H9 (cell line): ENCODE data around the gene ACOT7. TPM values are rescaled to one million over a fixed set of nuclear protein-coding genes. Genes with fewer than 3 reads are reported as not detected.

Experiments used
- DNase-seq: peaks from one replicate; pipeline ENCODE4 v3.0.0-alpha.2; 2017
- H2AFZ ChIP-seq: one replicate; pipeline ENCODE4 v1.6.1; 2013; ENCODE audit warnings: mild to moderate bottlenecking, low read length, control low read depth, moderate library complexity
- H2AK5ac ChIP-seq: 2 replicates; pipeline ENCODE4 v1.6.1; 2013; ENCODE audit warnings: low read length, control low read depth, mixed read lengths; ENCODE audit not compliant: insufficient read length
- H2BK120ac ChIP-seq: one replicate; pipeline ENCODE4 v1.6.1; 2013; ENCODE audit warnings: low read depth, mild to moderate bottlenecking, low read length, control low read depth, inconsistent platforms; ENCODE audit not compliant: poor library complexity, severe bottlenecking
- H2BK12ac ChIP-seq: 2 replicates; pipeline ENCODE4 v1.6.1; 2013; ENCODE audit warnings: low read length, control low read depth, mixed read lengths, low read depth; ENCODE audit not compliant: insufficient read length
- H2BK15ac ChIP-seq: 2 replicates; pipeline ENCODE4 v1.6.1; 2013; ENCODE audit warnings: low read depth, low read length, control low read depth
- H2BK20ac ChIP-seq: one replicate; pipeline ENCODE4 v1.6.1; 2013; ENCODE audit warnings: low read depth, mild to moderate bottlenecking, low read length, control low read depth, inconsistent platforms; ENCODE audit not compliant: poor library complexity, severe bottlenecking
- H2BK5ac ChIP-seq: 2 replicates; pipeline ENCODE4 v1.6.1; 2013; ENCODE audit warnings: low read length, control low read depth, mixed read lengths; ENCODE audit not compliant: insufficient read length
- H3K14ac ChIP-seq: 2 replicates; pipeline ENCODE4 v1.6.1; 2013; ENCODE audit warnings: low read length, control low read depth; ENCODE audit not compliant: insufficient read depth
- H3K18ac ChIP-seq: 2 replicates; pipeline ENCODE4 v1.6.1; 2013; ENCODE audit warnings: low read depth, mild to moderate bottlenecking, mixed read lengths, low read length, control low read depth; ENCODE audit not compliant: insufficient read length
- H3K23ac ChIP-seq: 2 replicates; pipeline ENCODE4 v1.6.1; 2013; ENCODE audit warnings: low read length, control low read depth, mixed read lengths, low read depth; ENCODE audit not compliant: insufficient read length
- H3K23me2 ChIP-seq: 2 replicates; pipeline ENCODE4 v1.6.1; 2013; ENCODE audit warnings: low read depth, mild to moderate bottlenecking, mixed read lengths, low read length, control low read depth; ENCODE audit not compliant: insufficient read length, poor library complexity, severe bottlenecking
- H3K27ac ChIP-seq: 2 replicates; pipeline ENCODE4 v1.5.1; 2013; ENCODE audit warnings: low read length, control low read depth, mixed read lengths, low read depth; ENCODE audit not compliant: insufficient read length
- H3K27me3 ChIP-seq: 2 replicates; pipeline ENCODE4 v1.6.1; 2013; ENCODE audit warnings: low read length, control low read depth, inconsistent platforms; ENCODE audit not compliant: insufficient read depth
- H3K4ac ChIP-seq: 2 replicates; pipeline ENCODE4 v1.6.1; 2013; ENCODE audit warnings: low read depth, mild to moderate bottlenecking, control low read depth, inconsistent platforms, low read length, moderate library complexity
- H3K4me1 ChIP-seq: 2 replicates; pipeline ENCODE4 v1.6.1; 2013; ENCODE audit warnings: low read length, control low read depth, inconsistent platforms; ENCODE audit not compliant: insufficient read depth
- H3K4me2 ChIP-seq: 2 replicates; pipeline ENCODE4 v1.6.1; 2013; ENCODE audit warnings: low read length, control low read depth, mixed read lengths; ENCODE audit not compliant: insufficient read length, insufficient read depth
- H3K56ac ChIP-seq: 2 replicates; pipeline ENCODE4 v1.6.1; 2013; ENCODE audit warnings: low read depth, mild to moderate bottlenecking, mixed read lengths, low read length, control low read depth; ENCODE audit not compliant: insufficient read length
- H3K79me1 ChIP-seq: 2 replicates; pipeline ENCODE4 v1.6.1; 2013; ENCODE audit warnings: low read depth, mild to moderate bottlenecking, moderate library complexity, low read length, control low read depth, inconsistent platforms; ENCODE audit not compliant: insufficient read depth, poor library complexity, severe bottlenecking
- H3K79me2 ChIP-seq: 2 replicates; pipeline ENCODE4 v1.6.1; 2013; ENCODE audit warnings: low read length, control low read depth, inconsistent platforms; ENCODE audit not compliant: insufficient read depth
- H3K9ac ChIP-seq: 2 replicates; pipeline ENCODE4 v1.6.1; 2013; ENCODE audit warnings: low read length, control low read depth, mixed read lengths; ENCODE audit not compliant: insufficient read length; ENCODE audit errors: extremely low read depth
- H3K9me3 ChIP-seq: one replicate; pipeline ENCODE4 v1.6.1; 2013; ENCODE audit warnings: low read depth, low read length, inconsistent platforms; ENCODE audit not compliant: control insufficient read depth
- H3T11ph ChIP-seq: one replicate; pipeline ENCODE4 v1.6.1; 2013; ENCODE audit warnings: mild to moderate bottlenecking, low read length, control low read depth, inconsistent platforms
- H4K20me1 ChIP-seq: one replicate; pipeline ENCODE4 v1.6.1; 2013; ENCODE audit not compliant: control insufficient read depth, insufficient read length, insufficient read depth
- H4K5ac ChIP-seq: 2 replicates; pipeline ENCODE4 v1.6.1; 2013; ENCODE audit warnings: low read depth, mild to moderate bottlenecking, mixed read lengths, low read length, control low read depth; ENCODE audit not compliant: insufficient read length
- H4K8ac ChIP-seq: replicated peaks from 2 replicates; pipeline ENCODE4 v1.6.1; 2013; ENCODE audit warnings: low read length, control low read depth, mixed read lengths, low read depth; ENCODE audit not compliant: insufficient read length
- H4K91ac ChIP-seq: 2 replicates; pipeline ENCODE4 v1.6.1; 2013; ENCODE audit warnings: low read depth, mild to moderate bottlenecking, moderate library complexity, mixed read lengths, low read length, control low read depth; ENCODE audit not compliant: insufficient read length
- H3K27ac Mint-ChIP-seq, 3 experiments: 2 replicates in 2 of 3; 3 replicates in 1 of 3; pipeline ENCODE4 v1.8.0; 2020 to 2021; ENCODE audit warnings: mixed read lengths in 3 of 3, mild to moderate bottlenecking in 1 of 3, moderate library complexity in 1 of 3
- H3K27me3 Mint-ChIP-seq: 2 replicates; pipeline ENCODE4 v1.8.0; 2021; ENCODE audit warnings: low read depth, mild to moderate bottlenecking, moderate library complexity, mixed read lengths
- H3K36me3 Mint-ChIP-seq, 3 experiments: 2 replicates in 2 of 3; 3 replicates in 1 of 3; pipeline ENCODE4 v1.8.0; 2020 to 2021; ENCODE audit warnings: low read depth in 3 of 3, mixed read lengths in 3 of 3; ENCODE audit not compliant: insufficient read depth in 1 of 3
- H3K4me1 Mint-ChIP-seq, 2 experiments: 2 replicates each; pipeline ENCODE4 v1.8.0; 2020; ENCODE audit warnings: mixed read lengths in 2 of 2
- H3K4me3 Mint-ChIP-seq, 2 experiments: 2 replicates in 1 of 2; 3 replicates in 1 of 2; pipeline ENCODE4 v1.8.0; 2020 to 2021; ENCODE audit warnings: mild to moderate bottlenecking in 2 of 2, mixed read lengths in 2 of 2, moderate library complexity in 1 of 2
- H3K9me3 Mint-ChIP-seq, 2 experiments: 2 replicates in 1 of 2; 3 replicates in 1 of 2; pipeline ENCODE4 v1.8.0; 2020; ENCODE audit warnings: mild to moderate bottlenecking in 2 of 2, mixed read lengths in 2 of 2, moderate library complexity in 1 of 2
- CTCF ChIP-seq: fragments of 200-600 bp; sonication (generic); conservative IDR thresholded peaks from 3 replicates; pipeline ENCODE4 v1.8.0; 2021; ENCODE audit warnings: antibody characterized with exemption, mild to moderate bottlenecking
- WGBS: extraction: QIAGEN DNeasy Blood & Tissue Kit; methylation state at CpG from one replicate; pipeline ENCODE4 v1.1.7; 2013; ENCODE audit warnings: missing lambda C conversion rate, low lambda C conversion rate, mixed read lengths; ENCODE audit not compliant: insufficient read length; ENCODE audit errors: extremely low coverage; 5-methylcytosine and 5-hydroxymethylcytosine counted together
- total RNA-seq: library from RNA; stranded (reverse); gene quantifications from 2 replicates; pipeline ENCODE4 v1.2.1, GENCODE V29; 2021

The ACOT7 gene
- total RNA-seq, 1 experiment from 2014 or later, result 87.4 TPM

- no peak overlapping the region for H3K23ac ChIP-seq
- H2BK120ac ChIP-seq, result no peak overlapping the region
- no peak overlapping the region for H2AFZ ChIP-seq
- no peaks in the 10 kb centered on the region for H3K9me3 Mint-ChIP-seq
- no peak overlapping the region for H2BK20ac ChIP-seq
- H3K27me3 ChIP-seq, result no peaks in the 10 kb centered on the region
- no peak overlapping the region for H3K4me2 ChIP-seq
- H3K79me2 ChIP-seq, result no peaks in the 10 kb centered on the region
- no peak for TF ChIP-seq CTCF
- H3K36me3 Mint-ChIP-seq, result peaks cover 4 to 7% (median 5%) of the 10 kb centered on the region in 3 experiments; a peak in 3 of 7 replicates
- H4K8ac ChIP-seq, result no peak overlapping the region
- no peaks in the 10 kb centered on the region for H3K9me3 ChIP-seq
- WGBS, result no CpG with 5 or more reads among the region's 11 CpGs
- no peak overlapping the region for H3K9ac ChIP-seq
- H3K18ac ChIP-seq, result no peak overlapping the region
- H3K56ac ChIP-seq, result no peak overlapping the region
- no peak overlapping the region for H3K27ac ChIP-seq
- no peak for DNase-seq
- no peak overlapping the region for H4K91ac ChIP-seq
- H3T11ph ChIP-seq, result no peak overlapping the region
- H2BK12ac ChIP-seq, result no peak overlapping the region
- no peaks in the 10 kb centered on the region; the same call in 1 of the 2 replicates for H3K27me3 Mint-ChIP-seq
- H3K27ac Mint-ChIP-seq, result no peak overlapping the region
- no peaks in the 10 kb centered on the region for H3K79me1 ChIP-seq
- H2BK5ac ChIP-seq, result no peak overlapping the region
- 0 out of 2 replicates have a peak, but pooled peaks cover 4% of the 10 kb centered on the region for H3K4me1 ChIP-seq
- no peaks in the 10 kb centered on the region for H3K23me2 ChIP-seq
- H4K20me1 ChIP-seq, result peaks cover under 1% of the 10 kb centered on the region
- no peak overlapping the region for H3K4me3 Mint-ChIP-seq
- H3K14ac ChIP-seq, result no peak overlapping the region; the same call in 1 of the 2 replicates
- no peak overlapping the region for H4K5ac ChIP-seq
- no peak overlapping the region for H2AK5ac ChIP-seq
- H3K4me1 Mint-ChIP-seq, result peaks cover 28 to 51% of the 10 kb centered on the region in 2 experiments
- no peak overlapping the region for H2BK15ac ChIP-seq
- no peak overlapping the region for H3K4ac ChIP-seq
Measured at GRCh38 chr1:6274102-6274501, 119.5 kb downstream of the ACOT7 start.
